Limb (tissue), 2 donors: ENCODE measurements around the gene NAE1.

Experiments
- DNase-seq, 2 donors: peaks; one replicate each; pipeline ENCODE4 v3.0.0-alpha.2; 2016; ENCODE audit errors: extremely low spot score in 2 of 2

NAE1 gene

GRCh38 chr16:66850115-66850815 lies 19.5 kb upstream of the NAE1 start:
- no peak for DNase-seq

- no peak for DNase-seq
These were observed 18.8 kb upstream of the NAE1 start for GRCh38 chr16:66849549-66849948.

DNA sequence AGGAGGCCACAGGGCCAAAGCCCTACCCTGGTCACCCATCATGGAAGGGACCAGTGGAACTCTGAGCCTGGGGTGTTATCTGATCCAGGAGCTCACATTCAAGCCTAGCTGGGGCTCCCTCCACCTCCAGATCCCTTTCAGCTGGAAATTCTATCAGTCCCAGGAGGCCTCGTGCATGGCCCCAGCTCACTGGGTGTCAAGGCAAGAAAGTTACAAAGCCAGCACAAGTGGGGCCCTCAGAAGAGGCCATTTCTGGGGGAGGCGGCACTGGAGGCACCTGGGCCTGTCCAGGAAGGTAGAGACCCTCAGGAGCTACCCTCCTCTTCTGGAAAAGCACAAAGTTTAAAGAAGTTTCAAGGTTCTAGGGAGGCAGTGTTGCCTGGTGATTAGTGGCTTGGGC lies 18.2 kb upstream of the NAE1 start:
- no peak for DNase-seq

- DNase-seq, result no peak
These were observed 17.4 kb upstream of the NAE1 start for GRCh38 chr16:66848172-66848571.

GRCh38 chr16:66847533-66848067 lies 16.8 kb upstream of the NAE1 start:
- no peak for DNase-seq

- no peak for DNase-seq
These were observed 16.1 kb upstream of the NAE1 start for GRCh38 chr16:66846831-66847230.

DNA sequence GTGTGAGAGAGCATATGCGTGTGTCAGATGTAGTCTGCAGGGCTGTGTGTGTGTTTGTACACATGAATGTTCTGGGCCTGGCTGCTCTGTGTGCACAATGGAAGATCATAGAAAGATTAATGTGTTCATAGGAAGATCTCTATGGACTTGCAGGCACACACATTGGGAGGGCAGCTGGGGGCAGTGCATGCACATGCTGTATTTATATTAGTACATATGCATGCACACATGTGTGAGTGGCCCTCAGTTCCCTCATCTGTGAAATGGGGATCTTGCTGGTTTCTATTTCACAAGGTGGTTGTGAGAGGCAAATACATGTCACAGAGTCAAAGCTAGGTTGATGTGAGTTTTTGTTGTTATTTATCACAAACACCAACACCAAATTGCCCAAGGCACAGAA lies 15.5 kb upstream of the NAE1 start:
- no peak for DNase-seq

GRCh38 chr16:66845791-66846221 lies 15.0 kb upstream of the NAE1 start:
- DNase-seq, result no peak

- DNase-seq, result no peak
These were observed 14.3 kb upstream of the NAE1 start for GRCh38 chr16:66845080-66845410.

- DNase-seq, result peak in 1 of 2 donors; percentile 43
These were observed 13.7 kb upstream of the NAE1 start, which contains the start of gene CA7 for GRCh38 chr16:66844342-66845079. Gene CA7, plus strand, starts transcription at chr16:66844414. Its CDS starts 74 bp downstream, at chr16:66844488.

DNA sequence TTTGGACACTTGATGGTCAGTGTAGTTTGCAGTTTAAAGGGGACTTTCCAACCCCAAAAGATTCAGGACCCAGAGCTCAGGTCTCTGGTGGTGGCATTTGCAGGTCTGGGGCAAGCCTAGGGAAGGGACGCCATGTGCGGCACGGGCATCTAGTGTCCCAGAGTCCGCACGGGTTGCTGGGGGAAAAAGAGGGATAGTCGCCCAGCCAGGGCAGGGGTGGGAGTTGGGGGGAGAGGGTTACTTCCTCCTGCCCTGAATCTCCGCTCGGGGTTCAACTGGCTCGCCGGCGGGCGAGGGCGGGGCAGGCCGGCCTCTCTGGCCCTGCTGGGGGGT lies 13.2 kb upstream of the NAE1 start:
- no peak for DNase-seq

DNA sequence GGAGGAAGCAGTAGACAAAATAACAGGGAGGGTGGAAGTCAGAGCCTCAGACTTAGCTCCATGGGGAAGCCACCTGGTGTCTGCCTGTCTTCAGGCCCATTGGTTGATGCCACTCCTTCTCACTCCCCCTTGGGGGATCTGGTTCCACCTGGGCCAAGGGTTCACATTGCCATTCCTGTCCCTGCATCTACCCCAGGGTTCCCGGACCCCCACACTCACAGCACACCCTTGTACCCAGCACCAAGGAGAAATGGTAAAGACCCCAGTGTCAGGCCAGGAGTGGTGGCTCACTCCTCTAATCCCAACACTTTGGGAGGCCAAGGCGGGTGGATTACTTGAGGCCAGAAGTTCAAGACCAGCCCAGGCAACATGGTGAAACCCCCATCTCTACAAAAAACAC lies 12.4 kb upstream of the NAE1 start:
- DNase-seq, result no peak

GRCh38 chr16:66842765-66843164 lies 12.0 kb upstream of the NAE1 start:
- DNase-seq, result no peak

DNA sequence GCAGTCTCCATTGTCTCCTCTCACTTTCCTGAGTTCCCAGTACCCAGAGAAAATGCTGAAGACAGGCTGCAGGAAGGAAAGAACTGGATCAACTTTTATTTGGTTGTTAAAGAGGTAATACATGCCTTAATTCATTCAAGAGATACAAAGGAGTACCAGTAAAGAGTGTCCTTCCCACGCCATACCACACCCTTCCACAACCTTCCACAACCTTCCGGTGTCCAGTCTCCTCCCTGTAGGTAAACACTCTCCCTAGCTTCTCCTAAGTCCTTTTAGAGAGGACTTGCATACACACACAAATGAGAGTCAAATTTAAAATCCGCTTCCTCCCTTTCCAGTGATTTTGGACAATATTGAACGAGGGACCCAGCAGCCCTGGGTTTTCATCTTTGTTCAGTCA lies 10.6 kb upstream of the NAE1 start:
- no peak for DNase-seq

- no peak for DNase-seq
These were observed 10.1 kb upstream of the NAE1 start for GRCh38 chr16:66840883-66841282.

DNA sequence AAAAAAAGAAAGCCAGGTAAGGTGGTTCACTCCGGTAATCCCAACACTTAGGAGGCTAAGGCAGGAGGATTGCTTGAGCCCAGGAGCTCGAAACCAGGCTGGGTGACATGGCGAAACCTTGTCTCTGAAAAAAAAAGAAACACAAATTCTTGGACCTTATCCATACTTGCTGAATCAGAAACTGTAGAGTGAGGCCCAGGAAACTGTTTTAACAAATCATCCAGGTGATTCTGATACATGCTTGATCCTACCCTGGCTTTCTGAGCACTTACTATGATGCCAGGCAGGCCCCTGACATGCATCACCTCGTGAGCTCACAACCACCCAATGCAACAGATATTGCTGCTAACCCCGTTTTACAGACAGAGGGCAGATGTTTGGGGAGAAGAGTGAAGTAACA lies 4.0 kb upstream of the NAE1 start:
- DNase-seq, result no peak

GRCh38 chr16:66832661-66833305 lies 2.0 kb upstream of the NAE1 start:
- DNase-seq, result no peak

- DNase-seq, result no peak
These were observed 1.4 kb upstream of the NAE1 start for GRCh38 chr16:66832190-66832589.

DNA sequence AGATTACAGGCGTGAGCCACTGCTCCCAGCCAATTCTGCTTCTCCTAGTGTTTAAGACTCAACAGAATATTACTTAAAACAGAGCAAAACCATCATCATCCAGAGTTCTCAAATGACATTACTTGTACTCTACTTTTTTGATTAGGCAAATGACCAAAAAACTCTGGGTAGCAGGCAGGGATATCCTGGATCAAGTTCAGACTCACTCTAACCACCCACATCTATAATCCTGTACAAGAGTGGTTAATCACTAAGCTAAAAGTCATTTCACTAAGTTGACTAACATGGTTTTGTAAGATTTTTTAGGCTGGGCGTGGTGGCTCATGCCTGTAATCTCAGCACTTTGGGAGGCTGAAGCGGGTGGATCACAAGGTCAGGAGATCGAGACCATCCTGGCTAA lies 6.8 kb downstream of the NAE1 start:
- no peak for DNase-seq

- no peak for DNase-seq
These were observed 16.0 kb downstream of the NAE1 start for GRCh38 chr16:66814734-66815133.

GRCh38 chr16:66811043-66811442 lies 19.7 kb downstream of the NAE1 start:
- no peak for DNase-seq

DNA sequence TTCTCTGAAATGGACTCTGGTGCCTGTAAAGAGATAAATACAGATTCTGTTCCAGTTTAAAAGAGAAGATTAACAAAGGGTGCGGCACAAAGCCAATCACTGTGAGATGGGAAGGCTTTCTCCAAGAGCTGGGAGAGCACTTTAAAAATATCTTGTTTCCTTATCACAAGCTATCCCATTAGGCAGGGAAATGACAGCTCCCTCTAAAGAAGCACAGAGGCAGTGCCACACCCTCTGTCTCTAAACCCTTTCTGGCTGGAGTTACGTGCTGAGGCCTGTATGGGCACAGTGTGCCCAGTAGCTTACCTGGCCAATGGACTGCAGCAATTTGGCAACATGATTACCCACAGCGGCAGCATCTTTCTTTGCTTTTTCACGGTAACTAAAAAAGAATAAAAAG lies 20.4 kb downstream of the NAE1 start:
- no peak for DNase-seq

DNA sequence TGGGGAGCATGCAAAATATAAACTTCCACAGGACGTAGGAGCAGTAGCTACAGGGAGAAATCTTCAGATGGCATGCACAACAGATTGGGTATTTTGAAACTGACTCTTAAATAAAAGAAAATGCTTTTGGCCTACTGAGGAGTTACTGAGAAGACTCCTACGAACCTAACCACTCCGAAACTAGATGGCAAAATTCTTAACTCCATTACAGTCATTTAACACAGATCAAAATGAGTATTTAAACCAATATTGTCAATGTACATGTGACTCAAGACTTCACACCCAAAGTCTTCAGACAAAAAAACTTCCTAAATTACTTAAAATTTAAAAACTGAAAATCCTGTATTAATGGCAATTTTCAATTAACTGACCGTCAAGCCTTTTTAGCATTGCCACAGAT lies 21.0 kb downstream of the NAE1 start:
- DNase-seq, result no peak
